H9 (cell line): Measurements from ENCODE around the gene FNDC3B. TPM values are rescaled to one million over a fixed set of nuclear protein-coding genes. Genes with fewer than 3 reads are reported as not detected.
A peak's percentile ranks its signal among the peaks of the same experiment; 100 is the strongest.

Source experiments
- DNase-seq: peaks from one replicate; pipeline ENCODE4 v3.0.0-alpha.2; 2017
- H2AFZ ChIP-seq: one replicate; pipeline ENCODE4 v1.6.1; 2013; ENCODE audit warnings: mild to moderate bottlenecking, low read length, control low read depth, moderate library complexity
- H2AK5ac ChIP-seq: 2 replicates; pipeline ENCODE4 v1.6.1; 2013; ENCODE audit warnings: low read length, control low read depth, mixed read lengths; ENCODE audit not compliant: insufficient read length
- H2BK120ac ChIP-seq: one replicate; pipeline ENCODE4 v1.6.1; 2013; ENCODE audit warnings: low read depth, mild to moderate bottlenecking, low read length, control low read depth, inconsistent platforms; ENCODE audit not compliant: poor library complexity, severe bottlenecking
- H2BK12ac ChIP-seq: 2 replicates; pipeline ENCODE4 v1.6.1; 2013; ENCODE audit warnings: low read length, control low read depth, mixed read lengths, low read depth; ENCODE audit not compliant: insufficient read length
- H2BK15ac ChIP-seq: 2 replicates; pipeline ENCODE4 v1.6.1; 2013; ENCODE audit warnings: low read depth, low read length, control low read depth
- H2BK20ac ChIP-seq: one replicate; pipeline ENCODE4 v1.6.1; 2013; ENCODE audit warnings: low read depth, mild to moderate bottlenecking, low read length, control low read depth, inconsistent platforms; ENCODE audit not compliant: poor library complexity, severe bottlenecking
- H2BK5ac ChIP-seq: 2 replicates; pipeline ENCODE4 v1.6.1; 2013; ENCODE audit warnings: low read length, control low read depth, mixed read lengths; ENCODE audit not compliant: insufficient read length
- H3K14ac ChIP-seq: 2 replicates; pipeline ENCODE4 v1.6.1; 2013; ENCODE audit warnings: low read length, control low read depth; ENCODE audit not compliant: insufficient read depth
- H3K18ac ChIP-seq: 2 replicates; pipeline ENCODE4 v1.6.1; 2013; ENCODE audit warnings: low read depth, mild to moderate bottlenecking, mixed read lengths, low read length, control low read depth; ENCODE audit not compliant: insufficient read length
- H3K23ac ChIP-seq: 2 replicates; pipeline ENCODE4 v1.6.1; 2013; ENCODE audit warnings: low read length, control low read depth, mixed read lengths, low read depth; ENCODE audit not compliant: insufficient read length
- H3K23me2 ChIP-seq: 2 replicates; pipeline ENCODE4 v1.6.1; 2013; ENCODE audit warnings: low read depth, mild to moderate bottlenecking, mixed read lengths, low read length, control low read depth; ENCODE audit not compliant: insufficient read length, poor library complexity, severe bottlenecking
- H3K27ac ChIP-seq: 2 replicates; pipeline ENCODE4 v1.5.1; 2013; ENCODE audit warnings: low read length, control low read depth, mixed read lengths, low read depth; ENCODE audit not compliant: insufficient read length
- H3K27me3 ChIP-seq: 2 replicates; pipeline ENCODE4 v1.6.1; 2013; ENCODE audit warnings: low read length, control low read depth, inconsistent platforms; ENCODE audit not compliant: insufficient read depth
- H3K4ac ChIP-seq: 2 replicates; pipeline ENCODE4 v1.6.1; 2013; ENCODE audit warnings: low read depth, mild to moderate bottlenecking, control low read depth, inconsistent platforms, low read length, moderate library complexity
- H3K4me1 ChIP-seq: 2 replicates; pipeline ENCODE4 v1.6.1; 2013; ENCODE audit warnings: low read length, control low read depth, inconsistent platforms; ENCODE audit not compliant: insufficient read depth
- H3K4me2 ChIP-seq: 2 replicates; pipeline ENCODE4 v1.6.1; 2013; ENCODE audit warnings: low read length, control low read depth, mixed read lengths; ENCODE audit not compliant: insufficient read length, insufficient read depth
- H3K56ac ChIP-seq: 2 replicates; pipeline ENCODE4 v1.6.1; 2013; ENCODE audit warnings: low read depth, mild to moderate bottlenecking, mixed read lengths, low read length, control low read depth; ENCODE audit not compliant: insufficient read length
- H3K79me1 ChIP-seq: 2 replicates; pipeline ENCODE4 v1.6.1; 2013; ENCODE audit warnings: low read depth, mild to moderate bottlenecking, moderate library complexity, low read length, control low read depth, inconsistent platforms; ENCODE audit not compliant: insufficient read depth, poor library complexity, severe bottlenecking
- H3K79me2 ChIP-seq: 2 replicates; pipeline ENCODE4 v1.6.1; 2013; ENCODE audit warnings: low read length, control low read depth, inconsistent platforms; ENCODE audit not compliant: insufficient read depth
- H3K9ac ChIP-seq: 2 replicates; pipeline ENCODE4 v1.6.1; 2013; ENCODE audit warnings: low read length, control low read depth, mixed read lengths; ENCODE audit not compliant: insufficient read length; ENCODE audit errors: extremely low read depth
- H3K9me3 ChIP-seq: one replicate; pipeline ENCODE4 v1.6.1; 2013; ENCODE audit warnings: low read depth, low read length, inconsistent platforms; ENCODE audit not compliant: control insufficient read depth
- H3T11ph ChIP-seq: one replicate; pipeline ENCODE4 v1.6.1; 2013; ENCODE audit warnings: mild to moderate bottlenecking, low read length, control low read depth, inconsistent platforms
- H4K20me1 ChIP-seq: one replicate; pipeline ENCODE4 v1.6.1; 2013; ENCODE audit not compliant: control insufficient read depth, insufficient read length, insufficient read depth
- H4K5ac ChIP-seq: 2 replicates; pipeline ENCODE4 v1.6.1; 2013; ENCODE audit warnings: low read depth, mild to moderate bottlenecking, mixed read lengths, low read length, control low read depth; ENCODE audit not compliant: insufficient read length
- H4K8ac ChIP-seq: replicated peaks from 2 replicates; pipeline ENCODE4 v1.6.1; 2013; ENCODE audit warnings: low read length, control low read depth, mixed read lengths, low read depth; ENCODE audit not compliant: insufficient read length
- H4K91ac ChIP-seq: 2 replicates; pipeline ENCODE4 v1.6.1; 2013; ENCODE audit warnings: low read depth, mild to moderate bottlenecking, moderate library complexity, mixed read lengths, low read length, control low read depth; ENCODE audit not compliant: insufficient read length
- H3K27ac Mint-ChIP-seq, 3 experiments: 2 replicates in 2 of 3; 3 replicates in 1 of 3; pipeline ENCODE4 v1.8.0; 2020 to 2021; ENCODE audit warnings: mixed read lengths in 3 of 3, mild to moderate bottlenecking in 1 of 3, moderate library complexity in 1 of 3
- H3K27me3 Mint-ChIP-seq: 2 replicates; pipeline ENCODE4 v1.8.0; 2021; ENCODE audit warnings: low read depth, mild to moderate bottlenecking, moderate library complexity, mixed read lengths
- H3K36me3 Mint-ChIP-seq, 3 experiments: 2 replicates in 2 of 3; 3 replicates in 1 of 3; pipeline ENCODE4 v1.8.0; 2020 to 2021; ENCODE audit warnings: low read depth in 3 of 3, mixed read lengths in 3 of 3; ENCODE audit not compliant: insufficient read depth in 1 of 3
- H3K4me1 Mint-ChIP-seq, 2 experiments: 2 replicates each; pipeline ENCODE4 v1.8.0; 2020; ENCODE audit warnings: mixed read lengths in 2 of 2
- H3K4me3 Mint-ChIP-seq, 2 experiments: 2 replicates in 1 of 2; 3 replicates in 1 of 2; pipeline ENCODE4 v1.8.0; 2020 to 2021; ENCODE audit warnings: mild to moderate bottlenecking in 2 of 2, mixed read lengths in 2 of 2, moderate library complexity in 1 of 2
- H3K9me3 Mint-ChIP-seq, 2 experiments: 2 replicates in 1 of 2; 3 replicates in 1 of 2; pipeline ENCODE4 v1.8.0; 2020; ENCODE audit warnings: mild to moderate bottlenecking in 2 of 2, mixed read lengths in 2 of 2, moderate library complexity in 1 of 2
- WGBS: extraction: QIAGEN DNeasy Blood & Tissue Kit; methylation state at CpG from one replicate; pipeline ENCODE4 v1.1.7; 2013; ENCODE audit warnings: missing lambda C conversion rate, low lambda C conversion rate, mixed read lengths; ENCODE audit not compliant: insufficient read length; ENCODE audit errors: extremely low coverage; 5-methylcytosine and 5-hydroxymethylcytosine counted together
- total RNA-seq: library from RNA; stranded (reverse); gene quantifications from 2 replicates; pipeline ENCODE4 v1.2.1, GENCODE V29; 2021
- TF ChIP-seq, protein P1 (sequence below): fragments of 200-600 bp; sonication (generic); conservative IDR thresholded peaks from 3 replicates; pipeline ENCODE4 v1.8.0; 2021; ENCODE audit warnings: antibody characterized with exemption, mild to moderate bottlenecking

Gene FNDC3B
- total RNA-seq, 1 experiment from 2014 or later, result 43.8 TPM

DNA sequence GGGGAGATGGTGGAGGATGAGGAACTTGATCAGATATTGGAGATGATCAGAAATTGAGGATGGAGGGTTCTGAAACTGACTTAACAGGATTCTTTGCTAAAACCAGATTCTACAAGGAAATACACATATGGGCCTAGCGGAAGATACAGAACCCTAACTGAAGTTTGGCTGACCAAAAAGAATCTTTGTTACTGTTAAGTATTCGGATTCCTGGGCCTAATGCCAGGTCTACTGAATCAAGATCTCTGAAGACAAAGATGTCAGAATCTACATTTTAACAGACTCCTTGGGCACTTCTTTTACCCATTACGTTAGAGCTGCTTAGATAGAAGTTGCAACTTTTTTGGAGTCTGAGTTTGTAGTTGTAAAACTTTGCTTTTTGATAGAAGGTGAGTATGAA lies 137.7 kb downstream of the FNDC3B start:
- H3T11ph ChIP-seq, result no peak overlapping the region
- DNase-seq, result no peak
- no peak overlapping the region for H3K4ac ChIP-seq
- peaks cover 9% of the 10 kb centered on the region; the same call in 1 of the 2 replicates for H3K79me2 ChIP-seq
- H2BK5ac ChIP-seq, result no peak overlapping the region
- no peak overlapping the region for H3K4me2 ChIP-seq
- H3K9ac ChIP-seq, result no peak overlapping the region
- no peak overlapping the region for H4K5ac ChIP-seq
- Mint-ChIP-seq H3K4me3 (peak overlapping the region in 1 of 2 experiments; percentile 33; a peak in 2 of 5 replicates), H3K27ac (peak overlapping the region in 2 of 3 experiments; percentile 97 to 99; a peak in 4 of 7 replicates), H3K36me3 (peaks cover 3 to 10% (median 3%) of the 10 kb centered on the region in 3 experiments; a peak in 4 of 7 replicates), H3K4me1 (peaks cover 55 to 59% of the 10 kb centered on the region in 2 experiments), H3K27me3 (no peaks in the 10 kb centered on the region), H3K9me3 (no peaks in the 10 kb centered on the region; a peak in 1 of 5 replicates)
- no peak overlapping the region for H3K23ac ChIP-seq
- no peak overlapping the region for H2AK5ac ChIP-seq
- peaks cover 4% of the 10 kb centered on the region for H3K23me2 ChIP-seq
- H3K56ac ChIP-seq, result no peak overlapping the region
- no peak overlapping the region for H2BK15ac ChIP-seq
- H4K8ac ChIP-seq, result no peak overlapping the region
- no peak overlapping the region for H2BK20ac ChIP-seq
- H3K4me1 ChIP-seq, result peaks cover 15% of the 10 kb centered on the region; the same call in 1 of the 2 replicates
- H3K27me3 ChIP-seq, result no peaks in the 10 kb centered on the region
- no peak overlapping the region for H2BK120ac ChIP-seq
- WGBS, result no CpG with 5 or more reads among the region's 3 CpGs
- H2AFZ ChIP-seq, result no peak overlapping the region
- H3K9me3 ChIP-seq, result no peaks in the 10 kb centered on the region
- TF ChIP-seq, protein P1, sequence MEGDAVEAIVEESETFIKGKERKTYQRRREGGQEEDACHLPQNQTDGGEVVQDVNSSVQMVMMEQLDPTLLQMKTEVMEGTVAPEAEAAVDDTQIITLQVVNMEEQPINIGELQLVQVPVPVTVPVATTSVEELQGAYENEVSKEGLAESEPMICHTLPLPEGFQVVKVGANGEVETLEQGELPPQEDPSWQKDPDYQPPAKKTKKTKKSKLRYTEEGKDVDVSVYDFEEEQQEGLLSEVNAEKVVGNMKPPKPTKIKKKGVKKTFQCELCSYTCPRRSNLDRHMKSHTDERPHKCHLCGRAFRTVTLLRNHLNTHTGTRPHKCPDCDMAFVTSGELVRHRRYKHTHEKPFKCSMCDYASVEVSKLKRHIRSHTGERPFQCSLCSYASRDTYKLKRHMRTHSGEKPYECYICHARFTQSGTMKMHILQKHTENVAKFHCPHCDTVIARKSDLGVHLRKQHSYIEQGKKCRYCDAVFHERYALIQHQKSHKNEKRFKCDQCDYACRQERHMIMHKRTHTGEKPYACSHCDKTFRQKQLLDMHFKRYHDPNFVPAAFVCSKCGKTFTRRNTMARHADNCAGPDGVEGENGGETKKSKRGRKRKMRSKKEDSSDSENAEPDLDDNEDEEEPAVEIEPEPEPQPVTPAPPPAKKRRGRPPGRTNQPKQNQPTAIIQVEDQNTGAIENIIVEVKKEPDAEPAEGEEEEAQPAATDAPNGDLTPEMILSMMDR, result no peak
- H4K91ac ChIP-seq, result no peak overlapping the region
- H3K14ac ChIP-seq, result no peak overlapping the region
- H4K20me1 ChIP-seq, result no peaks in the 10 kb centered on the region
- no peak overlapping the region for H2BK12ac ChIP-seq
- no peak overlapping the region for H3K27ac ChIP-seq
- no peak overlapping the region for H3K18ac ChIP-seq
- H3K79me1 ChIP-seq, result peaks cover 3% of the 10 kb centered on the region
